HEK293 (cell line): Measurements from ENCODE around the gene DNAJC10.

Experiments
- CTCF ChIA-PET: fragments of 350-600 bp; formaldehyde crosslinking; extraction: SDS; loops from one replicate; lab custom pipeline; 2021; ENCODE audit warnings: antibody characterized with exemption; lab: Yijun Ruan, JAX
- POLR2A ChIA-PET: fragments of 300-600 bp; formaldehyde crosslinking; extraction: SDS; loops from one replicate; lab custom pipeline; 2020; ENCODE audit warnings: antibody characterized with exemption, inconsistent platforms; lab: Yijun Ruan, JAX
- H3K27ac ChIP-seq: fragments of 200-500 bp; sonication (Bioruptor generic); 2 replicates; pipeline ENCODE4 v1.5.1; 2014; ENCODE audit warnings: low read depth, low read length, control low read depth, inconsistent platforms; ENCODE audit errors: extremely low read depth
- H3K36me3 ChIP-seq, 2 experiments: fragments of 200-500 bp in 1 of 2; sonication (Bioruptor generic) in 1 of 2; 1 replicate in 1 of 2; 2 replicates in 1 of 2; pipeline ENCODE4 v1.5.1; 2014 to 2017; ENCODE audit warnings: inconsistent platforms in 2 of 2, low read length in 2 of 2; ENCODE audit not compliant: control insufficient read depth in 2 of 2, insufficient read depth in 1 of 2
- H3K4me1 ChIP-seq: fragments of 200-500 bp; sonication (Bioruptor generic); 2 replicates; pipeline ENCODE4 v1.5.1; 2014; ENCODE audit warnings: mild to moderate bottlenecking, low read length, inconsistent platforms; ENCODE audit not compliant: control insufficient read depth, insufficient read depth
- H3K4me3 ChIP-seq: 2 replicates; pipeline ENCODE4 v1.5.1; 2011; ENCODE audit warnings: low read depth, mild to moderate bottlenecking, control low read depth, low read length, moderate library complexity
- H3K9me3 ChIP-seq: fragments of 200-500 bp; sonication (Bioruptor generic); 2 replicates; pipeline ENCODE4 v1.5.1; 2014; ENCODE audit warnings: low read depth, low read length, inconsistent platforms; ENCODE audit not compliant: control insufficient read depth, insufficient read depth
- MYNN ChIP-seq: fragments of 450-650 bp; formaldehyde crosslinking; IDR thresholded peaks from 2 replicates; pipeline ENCODE4 v1.5.1; 2016; ENCODE audit warnings: missing biosample characterization, missing genetic modification characterization, borderline replicate concordance
- ZBTB11 ChIP-seq: fragments of 450-650 bp; formaldehyde crosslinking; conservative IDR thresholded peaks from 2 replicates; pipeline ENCODE4 v1.5.1; 2016; ENCODE audit warnings: low read depth, missing biosample characterization, missing genetic modification characterization
- ZBTB7A ChIP-seq: fragments of 450-650 bp; formaldehyde crosslinking; IDR thresholded peaks from 2 replicates; pipeline ENCODE4 v1.5.1; 2016; ENCODE audit warnings: low read depth, missing biosample characterization, missing genetic modification characterization
- ZNF114 ChIP-seq: fragments of 450-650 bp; formaldehyde crosslinking; IDR thresholded peaks from 2 replicates; pipeline ENCODE4 v1.5.0; 2017; ENCODE audit warnings: missing biosample characterization, missing genetic modification characterization
- ZNF133 ChIP-seq: fragments of 450-650 bp; formaldehyde crosslinking; IDR thresholded peaks from 2 replicates; pipeline ENCODE4 v1.5.1; 2016; ENCODE audit warnings: missing biosample characterization, missing genetic modification characterization
- ZNF140 ChIP-seq: fragments of 450-650 bp; formaldehyde crosslinking; IDR thresholded peaks from 2 replicates; pipeline ENCODE4 v1.5.1; 2016; ENCODE audit warnings: missing biosample characterization, missing genetic modification characterization
- ZNF148 ChIP-seq: fragments of 450-650 bp; formaldehyde crosslinking; IDR thresholded peaks from 2 replicates; pipeline ENCODE4 v1.5.0; 2017; ENCODE audit warnings: missing biosample characterization, missing genetic modification characterization, borderline replicate concordance
- ZNF2 ChIP-seq: fragments of 450-650 bp; formaldehyde crosslinking; IDR thresholded peaks from 2 replicates; pipeline ENCODE4 v1.5.1; 2016; ENCODE audit warnings: missing biosample characterization, missing genetic modification characterization
- ZNF292 ChIP-seq: fragments of 450-650 bp; formaldehyde crosslinking; IDR thresholded peaks from 2 replicates; pipeline ENCODE4 v1.5.1; 2016; ENCODE audit warnings: low read depth, missing biosample characterization, missing genetic modification characterization, borderline replicate concordance
- ZNF311 ChIP-seq: fragments of 450-650 bp; formaldehyde crosslinking; IDR thresholded peaks from 2 replicates; pipeline ENCODE4 v1.5.1; 2017; ENCODE audit warnings: missing biosample characterization, missing genetic modification characterization, borderline replicate concordance
- ZNF341 ChIP-seq: fragments of 450-650 bp; formaldehyde crosslinking; IDR thresholded peaks from 2 replicates; pipeline ENCODE4; 2016; ENCODE audit warnings: low read depth, missing biosample characterization, missing genetic modification characterization
- ZNF366 ChIP-seq: fragments of 450-650 bp; formaldehyde crosslinking; conservative IDR thresholded peaks from 2 replicates; pipeline ENCODE4 v1.5.1; 2016; ENCODE audit warnings: missing biosample characterization, missing genetic modification characterization
- ZNF423 ChIP-seq: fragments of 450-650 bp; formaldehyde crosslinking; IDR thresholded peaks from 2 replicates; pipeline ENCODE4 v1.5.1; 2016; ENCODE audit warnings: missing biosample characterization, missing genetic modification characterization
- ZNF48 ChIP-seq: fragments of 450-650 bp; formaldehyde crosslinking; IDR thresholded peaks from 2 replicates; pipeline ENCODE4 v1.5.1; 2016; ENCODE audit warnings: missing biosample characterization, missing genetic modification characterization
- ZNF549 ChIP-seq: fragments of 450-650 bp; IDR thresholded peaks from 2 replicates; pipeline ENCODE4 v1.5.1; 2018; ENCODE audit warnings: missing biosample characterization, missing genetic modification characterization, mild to moderate bottlenecking, inconsistent platforms, moderate library complexity
- ZNF560 ChIP-seq: fragments of 450-650 bp; formaldehyde crosslinking; IDR thresholded peaks from 2 replicates; pipeline ENCODE4 v1.5.1; 2017; ENCODE audit warnings: missing biosample characterization, missing genetic modification characterization, borderline replicate concordance
- ZNF596 ChIP-seq: fragments of 450-650 bp; IDR thresholded peaks from 2 replicates; pipeline ENCODE4 v1.5.0; 2018; ENCODE audit warnings: missing biosample characterization, mild to moderate bottlenecking, missing genetic modification characterization, moderate library complexity
- ZNF629 ChIP-seq: fragments of 450-650 bp; formaldehyde crosslinking; IDR thresholded peaks from 2 replicates; pipeline ENCODE4 v1.5.1; 2017; ENCODE audit warnings: missing biosample characterization, missing genetic modification characterization
- ZNF660 ChIP-seq: fragments of 450-650 bp; IDR thresholded peaks from 2 replicates; pipeline ENCODE4 v1.5.1; 2018; ENCODE audit warnings: missing biosample characterization, mild to moderate bottlenecking, missing genetic modification characterization
- ZNF677 ChIP-seq: fragments of 450-650 bp; IDR thresholded peaks from 2 replicates; pipeline ENCODE4 v1.5.0; 2018; ENCODE audit warnings: missing biosample characterization, mild to moderate bottlenecking, missing genetic modification characterization, moderate library complexity
- ZNF777 ChIP-seq: fragments of 450-650 bp; formaldehyde crosslinking; IDR thresholded peaks from 2 replicates; pipeline ENCODE4 v1.5.1; 2017; ENCODE audit warnings: missing biosample characterization, missing genetic modification characterization, borderline replicate concordance
- ZNF843 ChIP-seq: fragments of 450-650 bp; formaldehyde crosslinking; IDR thresholded peaks from 2 replicates; pipeline ENCODE4 v1.5.1; 2016; ENCODE audit warnings: missing biosample characterization, missing genetic modification characterization
- ZSCAN4 ChIP-seq: fragments of 450-650 bp; formaldehyde crosslinking; IDR thresholded peaks from 2 replicates; pipeline ENCODE4 v1.5.1; 2017; ENCODE audit warnings: missing biosample characterization, missing genetic modification characterization

DNAJC10 gene

GRCh38 chr2:182698671-182699070 lies 17.4 kb upstream of the DNAJC10 start:
- Histone ChIP-seq H3K4me3 (no peak overlapping the region), H3K36me3 (no peaks in the 10 kb centered on the region), H3K4me1 (no peaks in the 10 kb centered on the region), H3K9me3 (no peaks in the 10 kb centered on the region), H3K27ac (no peak overlapping the region)
- POLR2A ChIA-PET, result no interaction called here
- CTCF ChIA-PET, result no interaction called here
- 0 out of 2 replicates have a peak, but pooled peaks have one; percentile 36 for TF ChIP-seq ZNF677
- TF ChIP-seq ZBTB11 (tag by site-specific recombination), result no peak

GRCh38 chr2:182705761-182706160 lies 10.3 kb upstream of the DNAJC10 start:
- TF ChIP-seq ZNF366 (tag by site-specific recombination) (no peak), ZNF629 (tag by site-specific recombination) (no peak)
- TF ChIP-seq, all 188 proteins: peak for 0
- Histone ChIP-seq H3K4me3 (no peak overlapping the region), H3K4me1 (no peaks in the 10 kb centered on the region), H3K9me3 (no peaks in the 10 kb centered on the region), H3K27ac (no peak overlapping the region), H3K36me3 (no peaks in the 10 kb centered on the region)
- ChIA-PET POLR2A (interaction anchor here (0.7 kb wide), 1 partner anchor 9 kb away, joined by 3 read pairs; no protein-coding TSS in a partner anchor), CTCF (no interaction called here)

GRCh38 chr2:182706751-182707150 lies 9.3 kb upstream of the DNAJC10 start:
- H3K4me3 ChIP-seq, result no peak overlapping the region
- no peak for TF ChIP-seq ZSCAN4 (tag by site-specific recombination)
- TF ChIP-seq ZNF133 (tag by site-specific recombination), result no peak
- no peak for TF ChIP-seq ZNF48 (tag by site-specific recombination)
- no peak for TF ChIP-seq ZNF560 (tag by site-specific recombination)
- no peak for TF ChIP-seq MYNN (tag by site-specific recombination)
- no peak for TF ChIP-seq ZNF843 (tag by site-specific recombination)
- H3K36me3 ChIP-seq, result no peaks in the 10 kb centered on the region
- H3K27ac ChIP-seq, result no peak overlapping the region
- ChIA-PET POLR2A (no interaction called here), CTCF (no interaction called here)
- no peaks in the 10 kb centered on the region for H3K9me3 ChIP-seq
- H3K4me1 ChIP-seq, result no peaks in the 10 kb centered on the region

- Histone ChIP-seq H3K36me3 (peaks cover 0 to 7% of the 10 kb centered on the region in 2 experiments; a peak in 1 of 3 replicates), H3K4me3 (no peak overlapping the region), H3K27ac (no peak overlapping the region), H3K4me1 (no peaks in the 10 kb centered on the region), H3K9me3 (no peaks in the 10 kb centered on the region)
- ChIA-PET POLR2A (no interaction called here), CTCF (no interaction called here)
- TF ChIP-seq ZBTB7A (tag by site-specific recombination), result no peak
- TF ChIP-seq ZNF596 (tag by site-specific recombination), result no peak
- TF ChIP-seq ZNF114 (tag by site-specific recombination), result no peak
- no peak for TF ChIP-seq ZNF423 (tag by site-specific recombination)
- no peak for TF ChIP-seq ZNF660 (tag by site-specific recombination)
- no peak for TF ChIP-seq ZNF341 (tag by site-specific recombination)
- no peak for TF ChIP-seq ZNF2
- no peak for TF ChIP-seq ZNF549
- no peak for TF ChIP-seq ZNF140
- TF ChIP-seq ZNF311 (tag by site-specific recombination), result no peak
- TF ChIP-seq ZNF148, result no peak
- TF ChIP-seq ZNF777 (tag by site-specific recombination), result no peak
- no peak for TF ChIP-seq ZNF292
These were observed 2.5 kb upstream of the DNAJC10 start for GRCh38 chr2:182713601-182714000.
